NT2/D1 (cell line): ENCODE measurements around the gene TBL3.

Source experiments
- SUZ12 ChIP-seq: IDR thresholded peaks from 2 replicates; pipeline ENCODE4 v1.6.1; 2011; ENCODE audit not compliant: insufficient read length, insufficient read depth; ENCODE audit errors: extremely low read depth
- YY1 ChIP-seq: IDR thresholded peaks from 2 replicates; pipeline ENCODE4 v1.6.1; 2011; ENCODE audit not compliant: insufficient read length, insufficient read depth

DNA sequence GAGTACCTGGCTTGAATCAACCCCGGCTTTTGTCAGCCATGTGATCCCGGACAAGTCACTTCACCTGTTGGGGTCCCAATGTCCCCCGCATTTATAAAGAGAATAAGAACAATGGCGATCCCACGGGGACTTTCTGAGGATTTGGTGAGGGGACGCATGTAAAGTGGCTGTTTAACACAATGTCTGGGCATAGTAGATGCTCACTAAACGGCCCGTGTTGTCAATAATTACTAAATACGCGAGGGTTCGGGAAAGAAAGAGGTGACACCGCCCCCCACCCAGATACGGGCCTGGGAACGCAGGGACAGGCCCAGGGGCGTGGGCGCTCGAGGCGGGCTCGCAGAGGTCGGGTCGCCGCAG is 19.7 kb downstream of the TBL3 start:
- TF ChIP-seq SUZ12 (no peak), YY1 (no peak)
